H9 (cell line): Measurements from ENCODE around the gene CTSW. TPM values are rescaled to one million over a fixed set of nuclear protein-coding genes. Genes with fewer than 3 reads are reported as not detected.
A peak's percentile ranks its signal among the peaks of the same experiment; 100 is the strongest.

ENCODE experiments used
- DNase-seq: peaks from one replicate; pipeline ENCODE4 v3.0.0-alpha.2; 2017
- H2AFZ ChIP-seq: one replicate; pipeline ENCODE4 v1.6.1; 2013; ENCODE audit warnings: mild to moderate bottlenecking, low read length, control low read depth, moderate library complexity
- H2AK5ac ChIP-seq: 2 replicates; pipeline ENCODE4 v1.6.1; 2013; ENCODE audit warnings: low read length, control low read depth, mixed read lengths; ENCODE audit not compliant: insufficient read length
- H2BK120ac ChIP-seq: one replicate; pipeline ENCODE4 v1.6.1; 2013; ENCODE audit warnings: low read depth, mild to moderate bottlenecking, low read length, control low read depth, inconsistent platforms; ENCODE audit not compliant: poor library complexity, severe bottlenecking
- H2BK12ac ChIP-seq: 2 replicates; pipeline ENCODE4 v1.6.1; 2013; ENCODE audit warnings: low read length, control low read depth, mixed read lengths, low read depth; ENCODE audit not compliant: insufficient read length
- H2BK15ac ChIP-seq: 2 replicates; pipeline ENCODE4 v1.6.1; 2013; ENCODE audit warnings: low read depth, low read length, control low read depth
- H2BK20ac ChIP-seq: one replicate; pipeline ENCODE4 v1.6.1; 2013; ENCODE audit warnings: low read depth, mild to moderate bottlenecking, low read length, control low read depth, inconsistent platforms; ENCODE audit not compliant: poor library complexity, severe bottlenecking
- H2BK5ac ChIP-seq: 2 replicates; pipeline ENCODE4 v1.6.1; 2013; ENCODE audit warnings: low read length, control low read depth, mixed read lengths; ENCODE audit not compliant: insufficient read length
- H3K14ac ChIP-seq: 2 replicates; pipeline ENCODE4 v1.6.1; 2013; ENCODE audit warnings: low read length, control low read depth; ENCODE audit not compliant: insufficient read depth
- H3K18ac ChIP-seq: 2 replicates; pipeline ENCODE4 v1.6.1; 2013; ENCODE audit warnings: low read depth, mild to moderate bottlenecking, mixed read lengths, low read length, control low read depth; ENCODE audit not compliant: insufficient read length
- H3K23ac ChIP-seq: 2 replicates; pipeline ENCODE4 v1.6.1; 2013; ENCODE audit warnings: low read length, control low read depth, mixed read lengths, low read depth; ENCODE audit not compliant: insufficient read length
- H3K23me2 ChIP-seq: 2 replicates; pipeline ENCODE4 v1.6.1; 2013; ENCODE audit warnings: low read depth, mild to moderate bottlenecking, mixed read lengths, low read length, control low read depth; ENCODE audit not compliant: insufficient read length, poor library complexity, severe bottlenecking
- H3K27ac ChIP-seq: 2 replicates; pipeline ENCODE4 v1.5.1; 2013; ENCODE audit warnings: low read length, control low read depth, mixed read lengths, low read depth; ENCODE audit not compliant: insufficient read length
- H3K27me3 ChIP-seq: 2 replicates; pipeline ENCODE4 v1.6.1; 2013; ENCODE audit warnings: low read length, control low read depth, inconsistent platforms; ENCODE audit not compliant: insufficient read depth
- H3K4ac ChIP-seq: 2 replicates; pipeline ENCODE4 v1.6.1; 2013; ENCODE audit warnings: low read depth, mild to moderate bottlenecking, control low read depth, inconsistent platforms, low read length, moderate library complexity
- H3K4me1 ChIP-seq: 2 replicates; pipeline ENCODE4 v1.6.1; 2013; ENCODE audit warnings: low read length, control low read depth, inconsistent platforms; ENCODE audit not compliant: insufficient read depth
- H3K4me2 ChIP-seq: 2 replicates; pipeline ENCODE4 v1.6.1; 2013; ENCODE audit warnings: low read length, control low read depth, mixed read lengths; ENCODE audit not compliant: insufficient read length, insufficient read depth
- H3K56ac ChIP-seq: 2 replicates; pipeline ENCODE4 v1.6.1; 2013; ENCODE audit warnings: low read depth, mild to moderate bottlenecking, mixed read lengths, low read length, control low read depth; ENCODE audit not compliant: insufficient read length
- H3K79me1 ChIP-seq: 2 replicates; pipeline ENCODE4 v1.6.1; 2013; ENCODE audit warnings: low read depth, mild to moderate bottlenecking, moderate library complexity, low read length, control low read depth, inconsistent platforms; ENCODE audit not compliant: insufficient read depth, poor library complexity, severe bottlenecking
- H3K79me2 ChIP-seq: 2 replicates; pipeline ENCODE4 v1.6.1; 2013; ENCODE audit warnings: low read length, control low read depth, inconsistent platforms; ENCODE audit not compliant: insufficient read depth
- H3K9ac ChIP-seq: 2 replicates; pipeline ENCODE4 v1.6.1; 2013; ENCODE audit warnings: low read length, control low read depth, mixed read lengths; ENCODE audit not compliant: insufficient read length; ENCODE audit errors: extremely low read depth
- H3K9me3 ChIP-seq: one replicate; pipeline ENCODE4 v1.6.1; 2013; ENCODE audit warnings: low read depth, low read length, inconsistent platforms; ENCODE audit not compliant: control insufficient read depth
- H3T11ph ChIP-seq: one replicate; pipeline ENCODE4 v1.6.1; 2013; ENCODE audit warnings: mild to moderate bottlenecking, low read length, control low read depth, inconsistent platforms
- H4K20me1 ChIP-seq: one replicate; pipeline ENCODE4 v1.6.1; 2013; ENCODE audit not compliant: control insufficient read depth, insufficient read length, insufficient read depth
- H4K5ac ChIP-seq: 2 replicates; pipeline ENCODE4 v1.6.1; 2013; ENCODE audit warnings: low read depth, mild to moderate bottlenecking, mixed read lengths, low read length, control low read depth; ENCODE audit not compliant: insufficient read length
- H4K8ac ChIP-seq: replicated peaks from 2 replicates; pipeline ENCODE4 v1.6.1; 2013; ENCODE audit warnings: low read length, control low read depth, mixed read lengths, low read depth; ENCODE audit not compliant: insufficient read length
- H4K91ac ChIP-seq: 2 replicates; pipeline ENCODE4 v1.6.1; 2013; ENCODE audit warnings: low read depth, mild to moderate bottlenecking, moderate library complexity, mixed read lengths, low read length, control low read depth; ENCODE audit not compliant: insufficient read length
- H3K27ac Mint-ChIP-seq, 3 experiments: 2 replicates in 2 of 3; 3 replicates in 1 of 3; pipeline ENCODE4 v1.8.0; 2020 to 2021; ENCODE audit warnings: mixed read lengths in 3 of 3, mild to moderate bottlenecking in 1 of 3, moderate library complexity in 1 of 3
- H3K27me3 Mint-ChIP-seq: 2 replicates; pipeline ENCODE4 v1.8.0; 2021; ENCODE audit warnings: low read depth, mild to moderate bottlenecking, moderate library complexity, mixed read lengths
- H3K36me3 Mint-ChIP-seq, 3 experiments: 2 replicates in 2 of 3; 3 replicates in 1 of 3; pipeline ENCODE4 v1.8.0; 2020 to 2021; ENCODE audit warnings: low read depth in 3 of 3, mixed read lengths in 3 of 3; ENCODE audit not compliant: insufficient read depth in 1 of 3
- H3K4me1 Mint-ChIP-seq, 2 experiments: 2 replicates each; pipeline ENCODE4 v1.8.0; 2020; ENCODE audit warnings: mixed read lengths in 2 of 2
- H3K4me3 Mint-ChIP-seq, 2 experiments: 2 replicates in 1 of 2; 3 replicates in 1 of 2; pipeline ENCODE4 v1.8.0; 2020 to 2021; ENCODE audit warnings: mild to moderate bottlenecking in 2 of 2, mixed read lengths in 2 of 2, moderate library complexity in 1 of 2
- H3K9me3 Mint-ChIP-seq, 2 experiments: 2 replicates in 1 of 2; 3 replicates in 1 of 2; pipeline ENCODE4 v1.8.0; 2020; ENCODE audit warnings: mild to moderate bottlenecking in 2 of 2, mixed read lengths in 2 of 2, moderate library complexity in 1 of 2
- CTCF ChIP-seq: fragments of 200-600 bp; sonication (generic); conservative IDR thresholded peaks from 3 replicates; pipeline ENCODE4 v1.8.0; 2021; ENCODE audit warnings: antibody characterized with exemption, mild to moderate bottlenecking
- WGBS: extraction: QIAGEN DNeasy Blood & Tissue Kit; methylation state at CpG from one replicate; pipeline ENCODE4 v1.1.7; 2013; ENCODE audit warnings: missing lambda C conversion rate, low lambda C conversion rate, mixed read lengths; ENCODE audit not compliant: insufficient read length; ENCODE audit errors: extremely low coverage; 5-methylcytosine and 5-hydroxymethylcytosine counted together
- total RNA-seq: library from RNA; stranded (reverse); gene quantifications from 2 replicates; pipeline ENCODE4 v1.2.1, GENCODE V29; 2021

CTSW gene
- total RNA-seq, 1 experiment from 2014 or later = not detected

DNA sequence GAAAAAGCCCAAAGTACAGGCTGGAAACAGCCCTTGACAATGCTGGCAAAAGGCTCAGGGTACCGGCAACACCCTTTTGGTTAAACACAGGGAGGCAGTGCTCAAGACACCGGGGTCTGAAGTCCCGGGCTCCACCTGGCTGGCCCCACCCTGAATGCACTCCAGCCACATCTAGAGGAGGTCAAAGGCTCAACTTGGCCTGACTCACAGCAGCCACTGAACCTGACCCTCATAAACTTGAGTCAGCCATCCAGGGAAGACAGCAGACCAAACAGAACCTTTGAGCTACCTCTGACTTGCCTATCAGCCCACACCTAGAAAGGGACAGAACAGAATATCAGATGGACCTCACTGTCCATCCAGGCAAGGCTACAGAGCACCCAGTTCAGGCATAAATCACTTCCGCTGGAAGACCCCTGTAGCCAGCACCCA lies 25.5 kb upstream of the CTSW start:
- Histone ChIP-seq H4K20me1 (no peaks in the 10 kb centered on the region), H2BK5ac (no peak overlapping the region), H3K9me3 (no peaks in the 10 kb centered on the region), H3K4ac (no peak overlapping the region), H2AFZ (no peak overlapping the region), H3K27me3 (no peaks in the 10 kb centered on the region), H3K23ac (no peak overlapping the region), H3K79me1 (peaks cover 3% of the 10 kb centered on the region), H3T11ph (no peak overlapping the region), H3K9ac (no peak overlapping the region), H4K5ac (no peak overlapping the region), H3K18ac (no peak overlapping the region), H3K56ac (no peak overlapping the region), H4K8ac (no peak overlapping the region), H2BK120ac (no peak overlapping the region), H3K27ac (no peak overlapping the region), H2BK20ac (no peak overlapping the region), H3K14ac (no peak overlapping the region), H3K4me2 (no peak overlapping the region), H3K23me2 (peaks cover 14% of the 10 kb centered on the region), H3K4me1 (no peaks in the 10 kb centered on the region), H2BK12ac (no peak overlapping the region), H3K79me2 (peaks cover 14% of the 10 kb centered on the region; the same call in 1 of the 2 replicates), H2BK15ac (no peak overlapping the region), H2AK5ac (no peak overlapping the region), H4K91ac (no peak overlapping the region)
- peak overlapping the region; percentile 36 to 67; a peak in 3 of 5 replicates for H3K4me3 Mint-ChIP-seq
- no peak for TF ChIP-seq CTCF
- H3K27ac Mint-ChIP-seq = peak overlapping the region in 2 of 3 experiments; percentile 27 to 28; a peak in 2 of 7 replicates
- H3K27me3 Mint-ChIP-seq = peaks cover 8% of the 10 kb centered on the region
- WGBS = no CpG with 5 or more reads among the region's 4 CpGs
- H3K9me3 Mint-ChIP-seq = peaks cover 3 to 7% of the 10 kb centered on the region in 2 experiments; a peak in 2 of 5 replicates
- peaks cover 22 to 28% of the 10 kb centered on the region in 2 experiments for H3K4me1 Mint-ChIP-seq
- H3K36me3 Mint-ChIP-seq = peaks cover 47 to 58% (median 50%) of the 10 kb centered on the region in 3 experiments
- DNase-seq = peak; percentile 19
